NT2/D1 (cell line): Measurements from ENCODE around the gene APOA1.

Experiments
- SUZ12 ChIP-seq: IDR thresholded peaks from 2 replicates; pipeline ENCODE4 v1.6.1; 2011; ENCODE audit not compliant: insufficient read length, insufficient read depth; ENCODE audit errors: extremely low read depth
- YY1 ChIP-seq: IDR thresholded peaks from 2 replicates; pipeline ENCODE4 v1.6.1; 2011; ENCODE audit not compliant: insufficient read length, insufficient read depth
- ZNF274 ChIP-seq: IDR thresholded peaks from 2 replicates; pipeline ENCODE4 v1.6.1; 2011; ENCODE audit warnings: mild to moderate bottlenecking, low read depth, low read length

DNA sequence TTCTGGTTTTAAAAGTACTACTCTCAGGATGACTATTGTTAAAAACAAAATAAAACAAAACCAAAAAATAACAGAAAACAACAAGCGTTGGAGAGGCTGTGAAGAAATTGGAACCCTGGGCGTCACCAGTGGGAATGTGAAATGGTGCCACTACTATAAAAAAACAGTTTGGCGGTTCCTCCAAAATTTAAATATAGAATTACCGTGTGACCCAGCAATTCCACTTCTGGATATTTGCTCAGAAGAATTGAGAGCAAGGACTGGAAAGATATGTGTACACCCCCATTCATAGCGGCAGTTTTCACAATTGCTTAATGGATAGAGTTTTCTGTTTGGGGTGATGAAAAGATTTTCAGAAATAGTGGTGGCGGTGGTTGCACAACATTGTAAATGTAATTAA, 22.9 kb downstream of the APOA1 start:
- TF ChIP-seq ZNF274 (no peak), YY1 (no peak), SUZ12 (no peak)
